Upper lobe of right lung (tissue), 1 donor: ENCODE data around the gene CUX1. TPM values are rescaled to one million over a fixed set of nuclear protein-coding genes. Genes with fewer than 3 reads are reported as not detected.

Experiments used
- ATAC-seq: fragments of 200-7000 bp; cut with Tn5 transposase; one replicate; pipeline ENCODE4 v1.9.1; 2020; ENCODE audit warnings: mild to moderate bottlenecking, moderate library complexity
- DNase-seq: peaks from one replicate; pipeline ENCODE4 v3.0.0-alpha.2; 2020
- H3K27ac ChIP-seq: fragments of 200-600 bp; one replicate; pipeline ENCODE4 v1.8.0; 2022
- H3K27me3 ChIP-seq: fragments of 200-600 bp; one replicate; pipeline ENCODE4 v1.8.0; 2022; ENCODE audit warnings: mild to moderate bottlenecking
- H3K36me3 ChIP-seq: fragments of 200-600 bp; one replicate; pipeline ENCODE4 v1.8.0; 2022
- H3K4me1 ChIP-seq: fragments of 200-600 bp; one replicate; pipeline ENCODE4 v1.8.0; 2022
- H3K4me3 ChIP-seq: fragments of 200-600 bp; one replicate; pipeline ENCODE4 v1.8.0; 2022; ENCODE audit warnings: mild to moderate bottlenecking
- H3K9me3 ChIP-seq: fragments of 200-600 bp; one replicate; pipeline ENCODE4 v1.8.0; 2022
- CTCF ChIP-seq: fragments of 200-600 bp; IDR thresholded peaks from one replicate; pipeline ENCODE4 v1.8.0; 2022; ENCODE audit warnings: antibody characterized with exemption
- intact Hi-C: fragments of 100-400 bp; cut with DNase I; formaldehyde crosslinking; loops from one replicate; pipeline ENCODE4 v1.11.0; 2022
- total RNA-seq: library from RNA; stranded (reverse); fragmentation: NEBNext Ultra II Directional; extraction: Animal tissue kit (Norgen Biotek cat#: 25700); gene quantifications from one replicate; pipeline ENCODE4 v1.2.1, GENCODE V29; 2021
- donor health status: DM: no; HTN: yes; CAD: no; lungs with severe emphysema.

The CUX1 gene
- total RNA-seq, 1 donor from 2014 or later, result 132 TPM

GRCh38 chr7:101998906-101999240 is 181.4 kb downstream of the CUX1 start:
- Histone ChIP-seq H3K4me3 (no peak overlapping the region), H3K27ac (no peak overlapping the region), H3K4me1 (no peaks in the 10 kb centered on the region), H3K27me3 (no peaks in the 10 kb centered on the region), H3K36me3 (no peaks in the 10 kb centered on the region), H3K9me3 (no peaks in the 10 kb centered on the region)
- ATAC-seq, result no peak
- DNase-seq, result no peak
- no peak for TF ChIP-seq CTCF
- intact Hi-C loops, result no loop called here

DNA sequence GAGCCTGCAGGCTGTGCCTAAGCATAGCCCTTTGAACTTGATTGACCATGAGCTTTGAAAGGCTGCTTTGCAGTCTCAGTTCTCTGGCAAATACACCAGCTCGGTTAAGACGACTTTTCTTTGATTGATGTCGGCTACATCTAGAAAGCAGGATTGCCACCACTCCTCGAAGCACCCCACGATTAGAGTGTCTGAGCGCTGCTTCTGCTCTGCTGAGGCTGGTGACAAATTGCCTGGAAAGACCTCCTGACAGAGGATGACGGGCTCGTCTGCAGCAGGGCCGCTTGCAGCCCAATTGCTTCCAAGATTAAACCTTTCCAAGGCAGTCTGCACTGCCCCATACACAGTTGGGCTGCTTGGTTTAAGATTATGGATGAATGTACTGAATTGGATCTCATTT is 182.0 kb downstream of the CUX1 start:
- intact Hi-C loops, result no loop called here
- no peak for TF ChIP-seq CTCF
- DNase-seq, result no peak
- Histone ChIP-seq H3K4me1 (no peaks in the 10 kb centered on the region), H3K9me3 (no peaks in the 10 kb centered on the region), H3K27me3 (no peaks in the 10 kb centered on the region), H3K36me3 (no peaks in the 10 kb centered on the region), H3K4me3 (no peak overlapping the region), H3K27ac (no peak overlapping the region)
- ATAC-seq, result no peak

DNA sequence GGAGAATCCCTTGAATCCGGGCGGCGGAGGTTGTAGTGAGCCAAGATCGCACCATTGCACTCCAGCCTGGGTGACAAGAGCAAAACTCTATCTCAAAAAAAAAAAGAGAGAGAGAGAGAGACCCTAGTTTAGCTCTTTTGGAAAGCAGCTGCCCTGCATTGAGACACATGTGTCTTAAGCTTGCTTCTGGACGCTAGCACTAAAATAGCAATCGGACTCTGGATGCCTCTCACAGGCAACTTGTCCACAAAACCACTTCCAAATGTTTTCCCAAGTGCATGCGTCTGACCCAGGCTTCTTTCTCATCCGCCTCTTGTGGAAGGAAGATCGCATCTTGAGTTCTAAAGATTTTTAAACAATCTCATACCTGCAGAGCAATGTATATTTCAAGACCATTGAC is 182.7 kb downstream of the CUX1 start:
- intact Hi-C loops, result no loop called here
- Histone ChIP-seq H3K4me3 (no peak overlapping the region), H3K9me3 (no peaks in the 10 kb centered on the region), H3K4me1 (no peaks in the 10 kb centered on the region), H3K27me3 (no peaks in the 10 kb centered on the region), H3K27ac (no peak overlapping the region), H3K36me3 (no peaks in the 10 kb centered on the region)
- no peak for TF ChIP-seq CTCF
- DNase-seq (no peak), ATAC-seq (no peak)

- no peak for DNase-seq
- TF ChIP-seq CTCF, result no peak
- no peak for ATAC-seq
- Histone ChIP-seq H3K27me3 (no peaks in the 10 kb centered on the region), H3K4me3 (no peak overlapping the region), H3K27ac (no peak overlapping the region), H3K4me1 (no peaks in the 10 kb centered on the region), H3K36me3 (no peaks in the 10 kb centered on the region), H3K9me3 (no peaks in the 10 kb centered on the region)
- intact Hi-C loops, result no loop called here
These were observed 186.8 kb downstream of the CUX1 start for GRCh38 chr7:102004229-102004628.

DNA sequence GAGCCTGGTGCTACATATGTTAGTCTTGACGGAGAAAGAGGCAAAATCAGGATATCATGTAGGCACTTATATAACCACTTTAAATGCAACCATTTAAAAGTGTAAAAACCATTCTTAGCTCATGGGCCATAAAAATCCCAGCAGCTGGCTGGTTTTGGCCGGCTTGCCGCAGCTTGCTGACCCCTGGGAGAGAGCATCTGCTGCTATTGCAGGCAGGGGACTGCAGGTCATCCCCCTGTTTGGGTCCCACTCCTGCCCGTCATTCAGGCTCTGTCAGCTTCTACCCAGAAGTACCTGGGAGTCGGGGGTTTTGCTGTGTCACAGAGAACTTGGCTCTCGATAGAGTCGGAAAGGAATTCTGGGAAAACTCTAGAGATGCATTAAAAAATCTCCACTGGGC is 187.4 kb downstream of the CUX1 start:
- DNase-seq, result no peak
- H3K4me3 ChIP-seq, result no peak overlapping the region
- H3K27me3 ChIP-seq, result no peaks in the 10 kb centered on the region
- H3K4me1 ChIP-seq, result no peaks in the 10 kb centered on the region
- H3K9me3 ChIP-seq, result no peaks in the 10 kb centered on the region
- no peak for TF ChIP-seq CTCF
- no peaks in the 10 kb centered on the region for H3K36me3 ChIP-seq
- intact Hi-C loops, result no loop called here
- H3K27ac ChIP-seq, result no peak overlapping the region
- ATAC-seq, result no peak

DNA sequence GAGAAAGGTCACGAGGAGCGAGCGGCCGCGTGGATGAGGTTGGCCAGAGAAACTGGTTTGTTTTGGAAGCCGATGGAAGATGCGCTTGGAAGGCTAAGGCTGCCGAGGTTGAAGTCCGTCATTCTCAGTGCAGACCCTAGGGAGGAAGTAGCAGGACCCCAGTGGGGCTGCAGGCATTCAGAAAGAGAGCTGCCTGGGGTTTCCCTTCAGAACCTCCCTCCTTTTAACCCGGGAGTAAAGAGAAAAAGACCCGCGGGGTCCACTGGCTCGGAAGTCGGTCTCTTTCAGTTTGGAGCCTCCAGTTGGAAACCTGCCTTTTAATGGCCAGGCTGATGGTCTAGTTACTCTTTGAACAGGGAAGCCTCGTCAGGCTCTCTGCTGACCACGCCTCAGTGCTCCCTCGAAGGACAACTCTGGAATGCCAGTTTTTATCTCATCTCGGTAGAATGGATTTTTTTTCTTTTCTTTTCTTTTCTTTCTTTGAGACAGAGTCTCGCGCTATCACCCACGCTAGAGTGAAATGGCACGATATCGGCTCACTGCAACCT is 188.6 kb downstream of the CUX1 start:
- DNase-seq, result no peak
- Histone ChIP-seq H3K27me3 (no peaks in the 10 kb centered on the region), H3K4me1 (no peaks in the 10 kb centered on the region), H3K27ac (no peak overlapping the region), H3K9me3 (no peaks in the 10 kb centered on the region), H3K4me3 (no peak overlapping the region), H3K36me3 (no peaks in the 10 kb centered on the region)
- no peak for TF ChIP-seq CTCF
- intact Hi-C loops, result no loop called here
- ATAC-seq, result no peak
